HG02642 (cell line): ENCODE results near the gene CENATAC.
A peak's percentile ranks its signal among the peaks of the same experiment; 100 is the strongest.
"Not testable (repeated sequence)": the region's sequence is repeated elsewhere in the genome, so short reads cannot be mapped to it uniquely, and the experiment has no call there.

Source experiments
- ATAC-seq: cut with Tn5 transposase; IDR thresholded peaks from one replicate; pipeline ENCODE4 v1.9.1; 2021; ENCODE audit warnings: mild to moderate bottlenecking; ENCODE audit not compliant: unreplicated experiment, poor library complexity

Gene CENATAC

DNA sequence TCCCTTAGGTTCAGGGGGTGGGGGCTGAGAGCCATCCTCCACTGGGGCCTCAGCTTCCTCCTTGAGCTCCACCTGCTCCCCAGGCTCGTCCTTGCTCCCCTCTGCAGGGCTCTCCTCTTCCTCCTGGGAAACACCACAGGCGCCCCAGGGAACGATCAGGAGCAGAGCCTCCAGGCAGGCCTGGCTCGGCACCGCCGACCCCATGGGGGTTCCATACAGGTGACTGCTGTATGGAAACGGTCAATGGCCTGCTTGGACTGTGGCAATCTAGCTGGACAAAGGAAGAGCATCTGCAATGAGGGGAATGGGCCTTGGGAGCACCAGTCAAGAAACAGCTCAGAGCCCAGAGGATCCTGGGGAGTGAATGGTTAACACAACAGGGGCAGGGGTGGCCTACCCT, 51.1 kb downstream of the CENATAC start:
- no peak for ATAC-seq

DNA sequence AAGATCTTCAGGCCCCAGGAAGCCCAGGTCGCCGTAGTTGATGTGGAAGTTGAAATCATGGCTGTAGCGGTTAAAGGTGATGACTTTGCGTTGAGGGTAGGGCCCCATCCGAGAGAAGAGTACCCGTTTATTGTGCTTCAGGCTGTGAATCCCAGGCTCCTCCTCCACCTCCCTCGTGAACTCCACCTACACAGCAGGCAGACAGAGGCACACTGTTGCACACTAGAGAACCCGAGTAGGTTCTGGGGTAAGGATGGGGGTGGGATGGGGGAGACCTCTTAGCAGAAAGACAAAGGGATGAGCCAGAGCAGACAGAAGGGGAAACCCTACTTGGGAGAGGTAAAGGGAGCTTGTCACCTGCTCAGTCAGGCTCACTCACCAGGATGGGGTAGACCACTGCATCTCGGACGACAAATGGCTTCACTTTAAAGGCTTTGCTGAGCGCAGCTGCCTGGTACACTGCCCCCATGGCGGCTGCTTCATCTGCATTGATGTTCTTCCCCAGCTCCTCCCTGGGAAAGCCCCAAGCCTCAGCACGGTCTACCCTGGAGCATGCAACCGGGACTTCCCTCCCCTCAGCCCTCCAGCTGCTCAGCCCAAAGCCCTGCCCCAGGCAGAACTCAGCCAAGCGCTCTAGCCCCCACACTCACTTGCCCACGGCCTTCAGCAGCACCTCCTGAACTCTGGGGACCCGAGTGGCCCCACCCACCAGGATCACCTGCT, 53.7 kb downstream of the CENATAC start:
- ATAC-seq, result peak; percentile 61

DNA sequence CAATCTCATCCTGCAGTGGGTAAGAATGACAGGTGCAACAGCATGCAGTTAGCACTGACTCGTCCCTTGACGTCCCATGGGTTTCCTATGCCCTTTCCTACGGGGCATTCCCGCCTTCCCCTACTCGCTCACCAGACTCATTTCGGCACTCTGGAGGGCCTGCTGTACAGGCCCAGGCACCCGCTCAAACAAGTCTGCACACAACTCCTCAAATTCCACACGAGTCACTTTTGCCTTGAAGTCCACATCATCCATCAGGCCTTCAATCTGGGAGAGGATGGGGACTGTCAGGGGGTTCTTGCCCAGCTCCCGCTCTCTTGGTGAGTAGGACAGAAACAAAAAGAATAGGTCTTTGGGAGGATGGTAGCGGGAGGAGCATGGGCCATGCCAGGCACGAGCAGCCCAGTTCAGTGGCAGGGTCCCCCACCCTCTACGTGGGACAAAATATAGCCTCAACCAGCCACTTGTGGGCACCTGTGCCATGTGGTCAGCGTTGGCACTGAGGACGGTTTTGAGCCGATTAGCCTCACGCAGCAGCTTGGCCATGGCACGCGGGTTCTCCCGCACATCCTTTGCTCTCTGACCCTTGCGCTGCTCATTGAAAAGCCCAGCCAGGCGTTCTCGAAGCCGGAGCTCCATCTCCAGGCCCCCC, 54.4 kb downstream of the CENATAC start:
- no peak for ATAC-seq

DNA sequence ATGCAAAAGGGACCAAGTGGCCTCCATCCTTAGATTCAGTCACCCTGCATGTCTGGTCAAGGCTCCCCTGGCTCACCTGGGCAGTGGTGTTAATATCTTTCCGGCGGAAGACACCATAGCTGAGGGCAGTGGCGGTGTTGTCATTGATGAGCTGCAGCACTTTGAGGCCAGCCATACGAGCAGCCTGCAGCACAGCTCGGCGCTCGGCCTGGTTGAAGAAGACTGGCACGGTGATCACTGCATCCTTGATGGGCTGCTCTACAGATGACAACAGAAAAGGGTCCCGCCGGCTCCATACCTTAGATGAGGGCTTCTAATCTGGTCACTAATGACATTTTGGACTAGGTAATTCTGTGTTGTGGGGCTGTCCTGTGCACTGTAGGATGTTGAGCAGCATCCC, 56.5 kb downstream of the CENATAC start:
- ATAC-seq, result no peak

DNA sequence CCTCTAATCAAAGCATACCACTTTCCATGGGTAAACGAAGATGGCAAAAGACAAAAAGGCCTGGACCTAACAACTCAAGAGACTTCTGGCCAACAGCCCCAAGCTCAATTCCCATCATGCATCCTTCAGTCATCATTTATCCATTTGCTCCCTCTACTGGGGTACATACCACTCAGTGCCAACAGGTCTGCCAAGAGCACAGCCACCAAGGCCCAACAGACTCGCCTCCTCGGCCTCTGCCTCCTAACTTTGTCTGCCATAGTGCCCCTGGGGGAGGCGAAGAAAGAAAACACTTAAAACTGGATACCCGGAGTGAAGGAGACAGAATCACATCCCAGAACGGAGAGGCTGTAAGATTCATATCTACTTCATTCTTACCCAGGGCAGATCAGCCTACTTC, 58.0 kb downstream of the CENATAC start:
- no peak for ATAC-seq

DNA sequence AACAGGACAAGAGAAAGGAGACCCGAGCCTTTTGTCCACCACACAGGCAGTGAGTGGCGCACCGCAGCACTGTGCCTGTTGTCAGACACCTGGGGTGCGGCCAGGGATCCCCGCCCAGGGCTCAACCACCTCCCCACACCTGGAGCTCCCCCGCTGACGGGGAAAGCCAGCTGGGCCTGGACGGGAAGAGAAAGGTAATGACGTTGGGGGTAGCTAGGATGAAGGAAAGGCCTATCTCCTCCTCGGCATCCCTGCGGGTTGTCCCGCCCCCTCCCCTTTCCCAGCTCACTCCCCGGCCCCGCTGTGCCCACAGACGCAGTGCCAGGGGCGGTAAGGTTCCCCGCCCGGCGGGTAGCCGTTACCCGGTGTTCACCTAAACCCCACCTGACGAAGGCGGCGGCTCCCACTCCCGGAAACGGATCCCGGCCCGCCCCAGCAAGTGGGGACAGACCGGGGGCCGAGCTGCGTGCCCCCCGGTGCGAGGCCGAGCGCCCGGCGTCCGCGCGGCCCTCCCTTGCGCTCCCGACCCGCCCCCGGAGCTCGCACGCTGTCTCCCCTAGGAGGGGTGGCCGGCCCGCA, 58.6 kb downstream of the CENATAC start:
- ATAC-seq, result peak; percentile 6

DNA sequence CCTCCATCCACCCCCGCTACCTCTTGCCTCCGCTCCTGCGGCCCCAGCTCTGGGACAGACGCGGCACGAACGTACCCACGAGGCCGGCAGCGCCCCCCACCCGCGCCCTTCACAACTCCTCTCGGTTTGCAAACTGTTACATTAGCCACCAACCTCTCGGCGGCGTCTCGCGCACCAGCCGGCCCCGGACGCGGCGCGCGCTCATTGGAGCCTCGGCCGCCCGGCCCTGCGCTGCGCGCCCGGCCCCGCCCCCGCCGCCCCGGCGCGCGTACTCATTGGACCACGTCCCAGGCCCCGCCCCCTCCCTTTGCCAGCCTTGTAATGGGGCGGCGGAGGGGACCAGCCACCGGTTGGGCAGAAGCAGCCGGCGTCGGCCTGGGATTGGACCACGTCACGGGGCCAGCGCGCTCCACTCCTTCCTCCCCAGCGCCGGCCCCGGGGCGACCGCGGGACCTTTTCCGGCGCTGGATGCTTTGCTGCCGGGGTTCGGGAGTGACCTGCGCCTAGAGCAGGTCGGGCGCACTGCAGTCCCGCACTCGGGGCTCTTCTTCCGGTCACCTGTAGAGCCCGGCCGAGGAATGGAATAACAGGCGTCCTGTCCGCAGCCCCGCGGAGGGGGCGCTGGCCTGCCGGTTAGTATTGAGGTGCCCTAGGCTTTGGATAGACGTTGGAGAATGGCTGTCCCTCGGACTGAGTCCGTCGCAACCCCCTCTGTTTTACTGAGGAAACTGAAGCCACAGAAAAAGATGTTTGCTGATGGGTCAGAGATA, 59.2 kb downstream of the CENATAC start, which contains the start of gene HYOU1:
HYOU1 (minus strand) TSS at position 206 of the 770 bp plus-strand sequence. CDS start 1,045 bp downstream, outside the sequence.
- peak; percentile 92 for ATAC-seq

DNA sequence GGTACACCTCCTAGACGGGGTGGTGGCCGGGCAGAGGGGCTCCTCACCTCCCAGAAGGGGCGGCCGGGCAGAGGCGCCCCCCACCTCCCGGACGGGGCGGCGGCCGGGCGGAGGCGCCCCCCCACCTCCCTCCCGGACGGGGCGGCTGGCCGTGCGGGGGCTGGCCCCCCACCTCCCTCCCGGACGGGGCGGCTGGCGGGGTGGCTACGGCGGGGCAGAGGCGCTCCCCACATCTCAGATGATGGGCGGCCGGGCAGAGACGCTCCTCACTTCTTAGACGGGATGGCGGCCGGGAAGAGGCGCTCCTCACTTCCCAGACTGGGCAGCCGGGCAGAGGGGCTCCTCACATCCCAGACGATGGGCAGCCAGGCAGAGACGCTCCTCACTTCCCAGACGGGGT, 61.2 kb downstream of the CENATAC start:
- not testable (repeated sequence) for ATAC-seq

DNA sequence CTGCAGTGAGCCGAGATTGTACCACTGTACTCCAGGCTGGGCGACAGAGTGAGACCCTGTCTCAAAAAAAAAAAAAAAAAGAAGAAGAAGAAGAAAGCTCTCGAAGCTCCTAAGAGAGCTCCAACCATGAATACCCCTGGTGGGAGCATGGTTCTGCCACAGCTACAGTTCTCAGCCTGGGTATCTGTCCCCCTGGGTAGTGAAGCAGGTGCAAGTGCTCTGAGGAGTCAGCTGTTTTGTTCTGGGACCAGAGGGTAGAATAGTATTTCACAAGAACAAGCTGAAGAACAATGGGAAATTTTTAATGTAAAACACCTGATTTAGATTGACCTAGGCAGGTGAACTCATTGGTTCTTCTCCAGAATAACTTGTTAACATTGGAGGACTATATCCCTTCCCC, 63.3 kb downstream of the CENATAC start:
- no peak for ATAC-seq

DNA sequence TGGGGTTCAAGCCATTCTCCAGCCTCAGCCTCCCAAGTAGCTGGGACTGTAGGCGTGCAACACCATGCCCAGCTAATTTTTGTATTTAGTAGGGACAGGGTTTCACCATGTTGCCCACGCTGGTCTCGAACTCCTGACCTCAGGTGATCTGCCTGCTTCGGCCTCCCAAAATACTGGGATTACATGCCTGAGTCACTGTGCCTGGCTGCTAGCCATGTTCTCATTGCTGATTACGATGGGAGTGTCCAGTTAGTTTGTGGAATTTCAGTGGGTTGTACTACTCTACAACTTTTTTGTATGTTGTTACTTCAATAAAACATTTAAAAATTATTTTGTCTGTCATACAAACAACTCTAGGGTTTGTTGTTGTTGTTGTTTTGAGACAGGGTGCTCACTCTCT, 64.8 kb downstream of the CENATAC start:
- ATAC-seq, result no peak

DNA sequence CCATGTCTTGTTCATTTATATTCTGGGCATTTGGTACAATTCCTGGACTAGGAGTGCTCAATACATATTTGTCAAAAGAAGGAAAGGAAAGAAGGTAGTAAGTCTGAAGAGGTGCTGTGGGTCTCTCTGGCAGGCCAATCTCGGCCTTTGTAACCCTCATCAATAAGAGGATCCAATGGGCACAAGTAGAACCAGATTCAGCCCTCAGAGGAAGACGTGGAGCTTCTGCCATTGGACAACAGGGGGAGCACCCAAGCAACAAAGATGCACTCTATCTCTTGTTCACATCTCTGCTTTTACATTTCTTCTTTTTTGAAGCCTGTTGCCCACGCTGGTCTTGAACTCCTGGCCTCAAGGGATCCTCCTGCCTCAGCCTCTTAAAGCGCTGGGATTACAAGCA, 67.4 kb downstream of the CENATAC start:
- no peak for ATAC-seq
